Nephron (organoid): Measurements from ENCODE around the gene PTPRT.

ENCODE experiments used
- H3K27ac Mint-ChIP-seq, 3 experiments: 2 replicates each; pipeline ENCODE4 v1.8.0; 2020; ENCODE audit warnings: mixed read lengths in 3 of 3, mild to moderate bottlenecking in 2 of 3, moderate library complexity in 1 of 3
- H3K27me3 Mint-ChIP-seq: 2 replicates; pipeline ENCODE4 v1.8.0; 2021; ENCODE audit warnings: low read depth, mild to moderate bottlenecking, moderate library complexity, mixed read lengths
- H3K36me3 Mint-ChIP-seq: 2 replicates; pipeline ENCODE4 v1.8.0; 2020; ENCODE audit warnings: low read depth, mixed read lengths
- H3K4me1 Mint-ChIP-seq: 2 replicates; pipeline ENCODE4 v1.8.0; 2020; ENCODE audit warnings: mixed read lengths
- H3K4me3 Mint-ChIP-seq, 3 experiments: 2 replicates each; pipeline ENCODE4 v1.8.0; 2020; ENCODE audit warnings: mild to moderate bottlenecking in 3 of 3, mixed read lengths in 3 of 3, moderate library complexity in 2 of 3
- H3K9me3 Mint-ChIP-seq: 2 replicates; pipeline ENCODE4 v1.8.0; 2020; ENCODE audit warnings: mixed read lengths
- CTCF ChIP-seq, 3 experiments: fragments of 200-600 bp; sonication (generic); IDR thresholded peaks; one replicate each; pipeline ENCODE4 v1.5.0; 2021; ENCODE audit warnings: antibody characterized with exemption in 3 of 3; ENCODE audit not compliant: unreplicated experiment in 3 of 3

The PTPRT gene

DNA sequence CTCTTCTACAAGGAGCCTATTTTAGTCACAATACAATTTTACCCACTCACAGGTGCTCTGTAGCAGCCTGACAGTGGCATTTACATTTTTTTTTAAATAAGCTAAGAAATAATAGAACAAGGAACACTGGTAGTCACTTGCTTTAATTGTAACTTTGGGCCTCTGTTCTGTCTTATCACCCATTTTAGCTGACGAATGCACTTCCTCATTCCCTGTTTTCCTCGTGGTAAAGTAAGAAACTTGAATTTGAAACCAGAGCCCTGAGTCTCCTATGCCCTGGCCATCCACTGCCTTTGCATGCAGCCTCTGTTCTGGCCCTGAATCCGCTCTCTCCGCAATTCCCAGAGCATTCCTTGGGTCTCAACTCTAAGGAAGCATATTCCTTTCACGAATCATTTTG lies 550.6 kb downstream of the PTPRT start:
- no peaks in the 10 kb centered on the region for H3K4me1 Mint-ChIP-seq
- no peak overlapping the region for H3K4me3 Mint-ChIP-seq
- H3K27ac Mint-ChIP-seq, result no peak overlapping the region
- H3K27me3 Mint-ChIP-seq, result no peaks in the 10 kb centered on the region
- H3K9me3 Mint-ChIP-seq, result peaks cover under 1% of the 10 kb centered on the region
- no peaks in the 10 kb centered on the region for H3K36me3 Mint-ChIP-seq
- TF ChIP-seq CTCF (IDR thresholded peaks at IDR 0.05; ENCODE audit: unreplicated experiment in 3 of 3), result no peak

DNA sequence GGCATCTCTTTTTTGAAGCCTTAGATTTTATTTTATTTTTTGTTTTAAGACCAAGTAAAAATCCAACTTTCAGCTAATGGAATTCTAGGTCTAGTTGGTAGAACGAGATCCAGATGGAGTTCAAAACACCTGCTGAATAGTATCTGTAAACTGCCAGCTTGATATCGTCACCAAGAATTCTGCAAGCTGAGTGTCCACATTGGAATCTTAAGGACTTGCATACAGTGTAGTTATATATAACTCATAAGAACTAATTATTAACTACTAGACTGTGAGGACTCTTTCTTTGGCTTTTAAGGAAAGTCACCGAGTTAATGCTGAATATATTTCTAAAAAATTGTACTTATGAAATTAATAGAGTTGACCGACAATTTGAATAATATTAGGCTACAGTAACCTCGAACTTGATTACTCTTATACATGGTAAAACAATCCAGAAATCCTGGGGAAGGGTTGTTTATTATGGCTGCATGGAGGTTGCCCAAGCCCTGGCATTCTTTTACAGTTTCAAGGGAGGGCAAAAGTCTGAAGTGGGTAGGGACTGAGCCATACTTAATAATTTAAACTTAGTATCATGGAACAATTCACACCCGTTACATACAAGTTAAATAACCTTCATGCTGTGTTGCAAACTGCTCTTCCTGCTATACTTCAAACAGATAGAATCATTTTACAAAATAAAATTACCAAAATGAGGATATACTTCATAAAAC lies 553.9 kb downstream of the PTPRT start:
- H3K27ac Mint-ChIP-seq, result peak overlapping the region in 1 of 3 experiments; percentile 73
- no peaks in the 10 kb centered on the region for H3K36me3 Mint-ChIP-seq
- no peaks in the 10 kb centered on the region for H3K4me1 Mint-ChIP-seq
- H3K27me3 Mint-ChIP-seq, result no peaks in the 10 kb centered on the region
- H3K4me3 Mint-ChIP-seq, result no peak overlapping the region
- H3K9me3 Mint-ChIP-seq, result no peaks in the 10 kb centered on the region
- TF ChIP-seq CTCF (IDR thresholded peaks at IDR 0.05; ENCODE audit: unreplicated experiment in 3 of 3), result no peak

DNA sequence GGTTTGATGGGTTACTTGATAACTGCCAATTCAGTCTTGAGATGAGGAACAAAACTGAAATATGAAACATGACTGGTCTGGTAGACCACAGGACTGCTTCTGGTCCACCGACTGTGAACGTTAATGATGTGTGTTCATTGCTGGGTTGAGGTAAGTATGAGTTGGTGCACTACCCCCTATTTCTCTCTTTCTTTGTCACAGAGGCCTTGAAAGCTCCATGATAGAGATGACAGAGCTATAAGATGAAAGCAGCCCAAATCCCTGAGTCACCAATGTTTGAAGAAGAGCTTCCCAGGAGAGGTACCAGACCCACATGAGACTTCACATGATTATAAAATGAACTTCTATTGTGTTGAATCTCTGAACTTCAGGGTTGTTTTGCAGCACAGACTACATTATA lies 555.5 kb downstream of the PTPRT start:
- Mint-ChIP-seq H3K4me1 (no peaks in the 10 kb centered on the region), H3K36me3 (no peaks in the 10 kb centered on the region), H3K27me3 (no peaks in the 10 kb centered on the region), H3K4me3 (no peak overlapping the region), H3K9me3 (no peaks in the 10 kb centered on the region), H3K27ac (no peak overlapping the region)
- no peak for TF ChIP-seq CTCF (IDR thresholded peaks at IDR 0.05; ENCODE audit: unreplicated experiment in 3 of 3)

- H3K4me1 Mint-ChIP-seq, result no peaks in the 10 kb centered on the region
- H3K27me3 Mint-ChIP-seq, result peaks cover 4% of the 10 kb centered on the region
- no peak for TF ChIP-seq CTCF (IDR thresholded peaks at IDR 0.05; ENCODE audit: unreplicated experiment in 3 of 3)
- no peak overlapping the region for H3K27ac Mint-ChIP-seq
- peaks cover 1% of the 10 kb centered on the region for H3K9me3 Mint-ChIP-seq
- H3K36me3 Mint-ChIP-seq, result no peaks in the 10 kb centered on the region
- no peak overlapping the region for H3K4me3 Mint-ChIP-seq
Measured at GRCh38 chr20:42628683-42629082, 561.0 kb downstream of the PTPRT start.

DNA sequence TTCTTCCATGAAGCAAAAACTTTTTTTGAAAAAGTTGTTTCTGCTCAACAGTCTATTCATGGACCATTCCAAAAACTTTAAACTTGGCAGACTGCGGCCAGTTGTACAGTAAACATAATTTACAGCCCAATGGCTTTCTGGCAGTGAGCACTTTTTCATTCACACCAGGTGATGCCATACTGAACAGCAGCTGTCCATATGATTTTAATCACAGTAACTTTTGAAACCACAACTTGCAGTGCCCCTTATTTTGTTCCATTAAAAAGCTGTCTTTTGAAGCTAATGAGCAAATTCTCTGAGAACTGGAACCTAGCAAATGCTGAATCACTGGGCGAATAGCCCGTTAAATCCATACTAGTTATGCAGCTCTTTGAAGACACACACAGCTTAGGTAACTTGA lies 576.6 kb downstream of the PTPRT start:
- no peak overlapping the region for H3K4me3 Mint-ChIP-seq
- TF ChIP-seq CTCF (IDR thresholded peaks at IDR 0.05; ENCODE audit: unreplicated experiment in 3 of 3), result no peak

More for the DNA sequence above, 576.6 kb downstream of the PTPRT start:
- Mint-ChIP-seq H3K27ac (peak overlapping the region in 1 of 3 experiments; percentile 50), H3K4me1 (peaks cover 17% of the 10 kb centered on the region), H3K36me3 (no peaks in the 10 kb centered on the region), H3K27me3 (peaks cover 4% of the 10 kb centered on the region), H3K9me3 (no peaks in the 10 kb centered on the region)
